AG10803 (cell line): ENCODE measurements around the gene HDAC9.
"Not testable (repeated sequence)": the region's sequence is repeated elsewhere in the genome, so short reads cannot be mapped to it uniquely, and the experiment has no call there.

ENCODE experiments used
- DNase-seq: peaks from one replicate; pipeline ENCODE4 v3.0.0; 2010; ENCODE audit warnings: low read depth
- H3K4me3 ChIP-seq: 2 replicates; pipeline ENCODE4 v1.5.1; 2011; ENCODE audit warnings: mild to moderate bottlenecking, low read length, control low read depth
- TF ChIP-seq, protein P1 (sequence below): conservative IDR thresholded peaks from 2 replicates; pipeline ENCODE4 v1.5.1; 2011; ENCODE audit warnings: mild to moderate bottlenecking, low read length, control low read depth, inconsistent platforms

Gene HDAC9

DNA sequence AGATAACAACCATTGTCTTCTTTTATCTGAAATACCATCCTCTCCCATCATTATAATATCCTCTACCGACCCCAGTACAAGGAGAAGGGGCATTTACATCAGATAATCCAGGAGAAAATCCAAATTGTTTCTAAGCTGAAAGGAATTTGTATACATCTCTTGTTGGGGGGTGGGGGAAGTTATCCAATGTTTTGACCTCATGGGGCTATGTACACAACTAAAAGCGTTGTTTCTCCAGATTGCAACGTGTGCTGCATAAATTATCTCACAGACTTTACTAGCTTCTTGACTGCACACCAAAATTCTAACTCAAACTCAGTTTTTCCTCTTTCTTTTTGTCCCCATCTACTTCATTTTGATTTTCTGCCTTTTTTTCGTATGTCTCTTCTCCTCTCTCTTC lies 465.2 kb downstream of the HDAC9 start:
- no peak for DNase-seq
- no peak overlapping the region for H3K4me3 ChIP-seq
- TF ChIP-seq, protein P1, sequence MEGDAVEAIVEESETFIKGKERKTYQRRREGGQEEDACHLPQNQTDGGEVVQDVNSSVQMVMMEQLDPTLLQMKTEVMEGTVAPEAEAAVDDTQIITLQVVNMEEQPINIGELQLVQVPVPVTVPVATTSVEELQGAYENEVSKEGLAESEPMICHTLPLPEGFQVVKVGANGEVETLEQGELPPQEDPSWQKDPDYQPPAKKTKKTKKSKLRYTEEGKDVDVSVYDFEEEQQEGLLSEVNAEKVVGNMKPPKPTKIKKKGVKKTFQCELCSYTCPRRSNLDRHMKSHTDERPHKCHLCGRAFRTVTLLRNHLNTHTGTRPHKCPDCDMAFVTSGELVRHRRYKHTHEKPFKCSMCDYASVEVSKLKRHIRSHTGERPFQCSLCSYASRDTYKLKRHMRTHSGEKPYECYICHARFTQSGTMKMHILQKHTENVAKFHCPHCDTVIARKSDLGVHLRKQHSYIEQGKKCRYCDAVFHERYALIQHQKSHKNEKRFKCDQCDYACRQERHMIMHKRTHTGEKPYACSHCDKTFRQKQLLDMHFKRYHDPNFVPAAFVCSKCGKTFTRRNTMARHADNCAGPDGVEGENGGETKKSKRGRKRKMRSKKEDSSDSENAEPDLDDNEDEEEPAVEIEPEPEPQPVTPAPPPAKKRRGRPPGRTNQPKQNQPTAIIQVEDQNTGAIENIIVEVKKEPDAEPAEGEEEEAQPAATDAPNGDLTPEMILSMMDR: no peak

DNA sequence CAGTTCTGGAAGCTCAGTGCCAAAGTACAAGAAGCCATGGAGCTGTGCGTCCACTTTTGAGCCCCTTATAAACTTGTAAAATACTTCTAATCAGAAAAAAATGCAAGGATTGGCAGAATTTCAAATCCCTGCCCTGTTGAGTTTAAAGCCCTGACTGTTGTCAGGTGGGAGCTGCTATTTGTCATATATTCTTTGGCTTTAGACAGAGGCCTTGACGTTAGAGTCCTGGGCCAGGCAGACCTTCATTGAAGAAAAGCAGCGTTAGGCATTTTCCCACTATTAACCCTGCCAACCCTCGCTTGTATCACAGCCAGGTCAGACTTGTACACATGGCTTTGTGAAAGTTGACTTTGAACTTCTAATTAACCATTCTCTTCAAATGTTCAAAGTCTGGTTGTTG lies 466.5 kb downstream of the HDAC9 start:
- H3K4me3 ChIP-seq: no peak overlapping the region
- peak; percentile 8 for DNase-seq
- TF ChIP-seq, protein P1: no peak

DNA sequence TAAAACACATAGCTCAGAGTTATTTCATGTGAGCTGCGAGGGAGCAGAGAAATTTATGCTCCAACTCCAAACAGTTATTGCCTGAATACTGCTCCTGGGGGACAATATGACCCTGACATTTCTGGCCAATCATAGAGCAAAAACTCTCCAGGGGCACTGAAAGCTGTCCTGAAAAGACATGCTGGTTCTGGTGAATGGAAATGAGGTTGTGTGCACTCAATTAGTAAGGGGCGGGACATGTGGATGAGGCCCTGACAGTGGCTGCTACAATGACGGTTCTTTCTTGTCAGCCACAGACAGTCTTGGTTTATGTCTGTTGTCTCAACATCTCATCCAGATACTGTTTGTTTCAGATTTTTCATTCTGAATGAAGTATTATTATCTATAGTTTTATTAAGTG lies 470.1 kb downstream of the HDAC9 start:
- DNase-seq: no peak
- TF ChIP-seq, protein P1: no peak

DNA sequence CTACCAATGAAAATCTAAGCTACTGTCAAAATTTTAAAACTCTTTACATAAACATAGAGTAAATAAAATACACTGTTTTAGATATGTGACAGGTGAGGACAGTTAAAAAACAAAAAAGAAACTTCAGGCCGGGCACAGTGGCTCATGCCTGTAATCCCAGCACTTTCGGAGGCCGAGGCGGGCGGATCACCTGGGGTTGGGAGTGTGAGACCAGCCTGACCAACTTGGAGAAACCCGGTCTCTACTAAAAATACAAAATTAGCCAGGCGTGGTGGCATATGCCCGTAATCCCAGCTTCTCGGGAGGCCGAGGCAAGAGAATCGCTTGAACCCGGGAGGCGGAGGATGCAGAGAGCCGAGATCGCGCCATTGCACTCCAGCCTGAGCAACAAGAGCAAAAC lies 472.2 kb downstream of the HDAC9 start:
- not testable (repeated sequence) for H3K4me3 ChIP-seq, DNase-seq

More for the DNA sequence above, 470.1 kb downstream of the HDAC9 start:
- no peak overlapping the region for H3K4me3 ChIP-seq

DNA sequence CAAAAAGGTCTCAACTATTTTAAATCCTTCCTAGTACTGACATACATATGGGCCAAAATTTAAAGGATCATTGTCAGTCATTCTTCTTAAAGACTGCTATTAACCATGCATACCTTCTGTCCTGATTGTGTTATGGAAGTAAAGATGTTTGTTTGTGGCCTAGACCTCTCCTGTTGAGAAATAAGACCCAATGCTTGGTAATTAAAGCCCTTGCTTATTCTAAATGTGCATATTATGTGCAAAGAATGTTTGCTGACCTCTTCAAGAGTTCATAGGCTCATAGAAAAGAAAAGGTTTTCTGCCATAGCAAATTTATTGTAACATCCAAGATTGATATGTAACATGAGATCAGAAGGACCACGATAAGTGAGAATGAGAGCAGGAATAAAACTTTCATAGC lies 476.3 kb downstream of the HDAC9 start:
- no peak overlapping the region for H3K4me3 ChIP-seq
- TF ChIP-seq, protein P1: no peak

DNA sequence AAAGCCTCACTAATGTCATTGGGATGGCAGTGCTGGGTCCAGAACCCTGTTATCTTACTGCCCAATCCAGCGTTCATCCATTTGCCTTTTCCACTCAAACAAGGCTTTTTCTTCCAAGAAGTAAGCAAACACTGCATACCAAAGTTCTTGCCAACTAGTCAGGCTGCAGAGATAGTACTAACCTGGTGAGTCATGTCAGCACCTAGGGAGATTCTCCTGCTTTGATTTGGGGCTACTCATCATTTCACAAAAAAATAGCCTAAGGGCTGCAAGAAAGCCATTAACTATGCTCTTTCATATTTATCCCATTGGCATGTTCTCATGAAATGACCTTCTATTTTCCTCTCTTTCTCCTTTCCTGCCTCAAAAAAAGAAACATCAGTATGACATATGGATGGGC lies 479.3 kb downstream of the HDAC9 start:
- H3K4me3 ChIP-seq: no peak overlapping the region
- TF ChIP-seq, protein P1: no peak
- peak; percentile 42 for DNase-seq

More for the DNA sequence above, 476.3 kb downstream of the HDAC9 start:
- no peak for DNase-seq

DNA sequence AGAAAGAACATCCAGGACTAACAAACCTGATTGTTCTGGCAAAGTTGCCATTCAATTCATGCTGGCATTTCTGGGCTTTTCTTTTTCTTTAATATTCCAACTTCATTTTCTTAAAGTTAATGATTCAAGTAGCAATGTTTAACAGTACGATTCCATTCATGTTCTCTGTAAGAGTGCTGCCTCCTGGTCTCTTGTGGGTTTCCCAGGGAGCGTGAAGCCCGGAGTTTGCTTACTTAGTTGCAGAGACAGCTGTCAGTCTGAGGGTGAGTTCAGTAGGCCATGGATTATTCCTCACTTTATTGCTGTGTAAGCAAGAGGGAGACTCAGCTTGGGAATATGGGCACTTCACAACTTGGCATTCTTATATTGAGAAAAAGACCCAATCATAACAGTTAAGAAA lies 479.7 kb downstream of the HDAC9 start:
- TF ChIP-seq, protein P1: no peak
- no peak overlapping the region for H3K4me3 ChIP-seq
- no peak for DNase-seq

DNA sequence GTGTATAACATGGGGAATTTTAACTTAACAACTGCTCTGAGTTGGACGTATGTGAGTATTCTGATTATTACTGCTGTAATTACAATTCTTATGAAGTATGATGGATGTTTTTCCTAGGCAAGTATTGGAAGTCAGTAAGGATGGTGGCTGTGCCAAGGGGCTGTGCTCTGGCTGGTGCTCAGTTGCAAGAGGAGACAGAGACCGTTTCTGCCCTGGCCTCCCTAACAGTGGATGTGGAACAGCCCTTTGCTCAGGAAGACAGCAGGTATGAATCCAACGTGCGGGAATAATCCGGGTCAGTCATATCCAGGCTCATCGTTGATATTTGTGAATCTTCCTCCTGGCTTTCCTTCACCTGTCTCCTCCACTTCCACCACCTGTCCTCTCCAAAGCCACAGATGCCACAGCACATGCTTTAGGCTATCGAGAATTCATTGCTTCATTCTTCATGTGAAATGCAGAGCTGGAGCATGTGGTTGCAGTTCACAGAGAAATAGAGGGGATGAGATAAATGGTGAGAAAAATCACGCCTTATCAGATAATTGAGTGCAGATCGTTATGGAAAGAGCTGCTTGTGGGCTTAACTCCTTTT lies 480.2 kb downstream of the HDAC9 start:
- TF ChIP-seq, protein P1: no peak
- DNase-seq: no peak
- H3K4me3 ChIP-seq: no peak overlapping the region
